NCI-H510A treated with DMSO at 0.1 percent for 48 hours (cell line): ENCODE data around the gene DTNB.
"Not testable (repeated sequence)": the region's sequence is repeated elsewhere in the genome, so short reads cannot be mapped to it uniquely, and the experiment has no call there.

Experiments used
- DNase-seq: peaks from one replicate; lab custom pipeline; 2025; lab: John Stamatoyannopoulos, UW

The DTNB gene

DNA sequence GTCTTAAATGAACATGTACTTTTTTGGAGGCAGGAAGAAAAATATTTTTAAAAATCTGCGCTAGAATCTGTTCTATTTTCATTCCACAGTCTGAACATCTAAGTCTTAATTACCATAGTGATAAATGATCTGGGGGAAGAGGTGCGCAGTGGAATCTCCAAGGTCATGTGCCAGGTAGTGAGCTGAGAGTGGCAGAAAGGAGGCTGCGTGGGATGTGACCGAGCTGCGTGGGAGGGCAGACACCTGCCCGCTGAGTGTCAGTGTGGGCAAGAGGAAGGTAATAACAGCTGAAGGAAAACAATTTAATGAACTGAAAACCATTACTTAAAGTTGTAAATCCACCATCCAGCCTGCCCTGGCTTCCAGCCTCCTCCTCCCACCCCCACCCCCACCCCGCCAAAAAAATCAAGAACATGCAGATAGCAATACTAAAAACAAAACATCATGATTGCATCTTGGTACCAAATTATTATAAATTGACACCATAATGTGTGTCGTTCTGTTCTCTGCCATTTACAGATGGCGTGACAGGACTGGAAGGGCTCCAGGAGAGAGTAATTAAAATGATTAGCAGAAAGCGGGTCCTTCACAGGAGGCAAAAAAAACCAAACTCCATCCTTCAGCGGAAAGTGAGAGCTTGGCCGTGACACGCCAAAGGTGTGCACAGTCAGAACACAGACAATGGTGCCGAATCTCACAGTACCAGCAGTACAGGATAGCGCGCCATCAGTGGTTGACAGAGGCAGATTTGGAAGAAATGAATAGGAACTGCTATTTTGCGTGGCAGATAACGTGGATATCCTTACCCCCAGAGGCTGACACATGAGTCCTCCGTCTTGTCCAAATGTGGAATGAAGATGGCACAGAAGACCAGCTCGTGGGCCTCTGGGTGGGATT, 11.4 kb upstream of the DTNB start:
- no peak for DNase-seq

DNA sequence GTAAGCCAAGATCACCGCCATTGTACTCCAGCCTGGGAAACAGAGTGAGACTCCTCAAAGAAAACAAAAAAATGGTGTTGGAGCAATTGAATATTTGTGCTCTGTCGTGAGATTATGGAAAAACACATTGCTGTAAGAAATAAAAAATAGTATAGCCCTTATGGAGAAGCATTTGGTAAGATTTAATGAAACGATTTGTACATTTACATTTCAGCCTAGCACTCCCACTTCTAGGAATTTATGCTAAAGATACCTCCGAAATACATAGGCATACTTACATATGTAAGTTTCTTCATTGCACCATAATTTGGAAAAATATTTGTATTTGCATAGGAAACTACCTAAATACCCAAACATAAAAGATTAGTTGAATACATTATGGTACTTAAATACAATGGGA, 8.7 kb upstream of the DTNB start:
- DNase-seq: no peak

DNA sequence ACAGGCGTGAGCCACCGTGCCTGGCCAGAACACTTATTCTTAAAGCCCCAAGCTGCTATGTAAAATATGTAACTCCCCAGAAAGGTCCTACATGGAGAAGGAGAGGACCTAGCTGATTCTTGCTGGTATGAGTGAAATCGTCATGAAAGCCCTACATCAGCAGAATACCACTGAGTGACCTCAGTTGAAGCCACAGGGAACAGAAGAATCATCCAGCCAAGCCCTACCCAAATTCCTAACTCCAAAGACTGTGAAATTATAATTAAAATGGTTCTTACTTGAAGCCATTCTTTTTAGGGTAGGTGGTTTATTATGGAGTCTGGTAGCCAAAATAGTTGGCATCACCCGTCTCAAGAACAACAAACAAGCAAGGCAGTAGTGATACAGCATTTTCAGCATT, 4.5 kb upstream of the DTNB start:
- no peak for DNase-seq

DNA sequence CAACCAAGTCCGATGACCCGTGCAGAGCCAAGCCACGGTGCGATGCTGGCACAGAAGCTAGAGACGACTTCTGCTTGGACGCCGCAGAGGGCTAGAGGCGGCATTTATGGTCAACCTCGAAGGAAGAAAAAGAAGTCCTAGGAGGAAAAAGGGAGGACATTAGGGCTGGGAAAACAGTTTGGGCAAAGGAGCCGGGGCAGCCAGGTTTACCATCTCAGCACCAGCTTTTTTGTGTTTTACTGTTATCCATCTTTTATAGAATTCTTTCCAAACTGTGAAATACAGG, 643 bp upstream of the DTNB start:
- DNase-seq: no peak

DNA sequence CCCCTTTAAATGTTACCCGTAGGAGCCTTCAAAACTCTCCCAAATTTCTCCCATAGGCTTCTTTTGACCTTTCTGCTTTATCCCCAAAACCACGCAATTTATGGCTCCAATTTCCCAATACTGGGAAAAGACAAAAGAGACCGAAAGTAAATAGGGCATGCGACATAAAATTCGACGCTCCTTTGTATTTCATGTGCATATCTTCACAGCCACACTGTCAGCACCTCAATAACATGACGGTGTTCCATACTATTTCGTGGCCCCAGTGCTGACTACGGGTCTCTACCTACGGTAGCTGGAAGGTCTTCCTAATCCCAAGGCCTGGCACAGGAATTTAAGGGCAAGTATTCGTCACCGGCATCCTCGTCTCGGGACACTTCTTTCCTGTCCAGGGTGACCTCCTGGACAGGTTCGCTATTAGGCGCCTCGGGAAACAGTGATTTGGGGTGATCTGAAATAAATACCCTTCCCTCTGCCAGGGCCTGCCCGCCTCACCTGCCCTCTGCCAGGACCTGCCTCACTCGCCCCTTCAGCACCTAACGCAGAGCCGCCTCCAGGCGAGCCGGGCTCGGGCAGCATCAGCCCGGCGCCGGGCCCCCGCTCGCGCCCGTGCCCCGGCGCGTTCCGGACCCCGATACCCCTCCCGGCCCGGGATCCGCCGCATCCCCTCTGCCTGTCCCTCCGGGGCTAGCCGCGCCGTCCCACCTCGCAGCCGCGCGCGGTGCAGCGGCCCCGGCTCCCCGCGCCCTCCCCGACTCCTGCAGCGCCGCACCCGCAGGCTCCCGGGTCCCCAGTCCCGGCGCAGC, 680 bp downstream of the DTNB start:
- peak; percentile 26 for DNase-seq

DNA sequence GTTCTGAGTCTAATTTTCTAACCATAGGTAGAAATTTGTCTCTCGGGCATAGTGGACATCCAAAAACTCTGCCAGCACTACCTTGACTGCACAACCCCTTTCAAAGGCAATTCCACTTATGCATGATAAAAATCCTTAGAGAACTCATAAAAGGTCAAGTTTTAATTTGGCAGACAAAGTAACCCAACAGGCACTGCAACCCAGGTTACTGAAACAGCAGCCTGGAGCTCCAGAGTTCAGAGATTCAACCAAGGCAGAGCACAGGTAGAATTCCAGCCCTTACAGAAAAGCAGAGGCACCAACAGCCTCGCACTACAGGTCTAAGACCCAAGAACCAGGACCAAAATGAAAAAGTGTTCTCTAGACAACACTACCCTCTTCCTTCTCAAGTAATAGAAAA, 1.8 kb downstream of the DTNB start:
- no peak for DNase-seq

GRCh38 chr2:25669520-25669919, 3.9 kb downstream of the DTNB start:
- no peak for DNase-seq

DNA sequence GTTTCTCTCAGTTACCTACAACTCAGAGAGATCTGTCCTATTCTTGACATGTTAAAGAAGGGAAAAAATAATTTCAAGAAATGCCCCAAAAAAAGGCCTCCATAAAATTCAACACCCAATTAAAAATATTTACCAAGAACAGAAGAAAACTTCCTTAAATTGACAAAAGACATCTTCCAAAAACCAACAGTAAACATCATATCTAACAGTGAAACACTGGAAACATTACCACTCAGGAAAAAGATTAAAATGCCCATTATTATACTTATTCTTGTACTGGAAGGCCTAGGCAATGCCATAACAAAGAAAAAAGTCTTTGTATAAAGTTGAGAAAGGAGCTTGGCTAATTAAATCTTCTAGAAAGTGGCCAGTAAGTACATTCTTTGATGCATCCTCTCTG, 7.2 kb downstream of the DTNB start:
- no peak for DNase-seq

- not testable (repeated sequence) for DNase-seq
Observed at GRCh38 chr2:25665429-25665828, 7.9 kb downstream of the DTNB start.

GRCh38 chr2:25664965-25665307, 8.4 kb downstream of the DTNB start:
- no peak for DNase-seq

DNA sequence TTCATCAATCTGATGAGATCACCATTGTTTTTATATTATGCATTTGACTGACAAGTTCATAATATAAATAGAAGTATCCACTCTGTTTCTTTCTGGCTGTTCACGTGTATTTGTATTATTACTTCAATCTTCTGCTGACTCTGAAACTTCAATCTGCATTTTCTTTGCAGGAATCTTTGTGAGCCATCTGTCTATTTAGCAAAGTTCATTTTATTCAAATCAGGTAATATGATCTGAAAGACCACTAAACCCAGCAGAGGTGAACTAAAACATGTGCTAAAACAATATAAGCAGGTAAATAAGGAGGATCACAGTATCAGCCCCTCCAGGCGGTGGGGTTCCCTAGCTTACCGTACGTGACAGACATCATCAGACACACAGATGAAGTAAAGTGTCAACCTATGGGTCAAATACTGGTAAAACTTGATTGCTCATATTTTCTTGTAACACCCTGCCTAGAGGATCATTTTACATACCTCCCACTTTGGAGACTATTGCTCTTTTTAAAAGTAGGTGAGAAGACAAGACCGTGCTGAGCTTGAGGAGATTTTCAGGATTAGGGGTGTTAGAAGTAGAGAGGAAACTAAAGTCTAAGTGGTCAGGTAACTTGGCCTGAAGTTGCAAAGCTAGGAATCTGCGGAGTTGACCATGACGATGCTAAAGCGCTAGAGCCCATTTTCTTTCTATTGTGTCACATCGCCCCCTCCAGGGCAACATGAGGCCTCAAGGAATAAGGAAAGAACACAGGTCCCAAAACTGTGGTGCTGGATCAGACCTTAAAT, 9.0 kb downstream of the DTNB start:
- no peak for DNase-seq

DNA sequence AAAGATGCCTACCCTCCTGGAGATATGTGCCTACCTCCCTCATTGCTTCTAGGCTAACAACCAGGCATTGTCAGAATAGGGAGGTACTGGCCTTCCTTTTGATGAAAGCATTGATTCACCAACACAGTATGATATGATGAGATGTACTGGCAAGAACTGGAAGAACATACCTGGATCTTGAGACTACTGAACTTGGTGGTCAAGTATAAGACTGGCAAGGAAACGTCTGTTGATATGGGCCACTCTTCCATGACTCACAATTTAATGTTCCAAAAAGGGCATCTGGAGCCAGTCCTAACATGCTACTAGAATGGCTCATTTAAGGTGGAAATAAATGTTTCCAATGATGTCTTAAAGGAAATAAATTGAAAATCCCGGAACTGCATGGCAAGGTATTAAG, 18.1 kb downstream of the DTNB start:
- DNase-seq: no peak

GRCh38 chr2:25654801-25655200, 18.6 kb downstream of the DTNB start:
- DNase-seq: no peak

DNA sequence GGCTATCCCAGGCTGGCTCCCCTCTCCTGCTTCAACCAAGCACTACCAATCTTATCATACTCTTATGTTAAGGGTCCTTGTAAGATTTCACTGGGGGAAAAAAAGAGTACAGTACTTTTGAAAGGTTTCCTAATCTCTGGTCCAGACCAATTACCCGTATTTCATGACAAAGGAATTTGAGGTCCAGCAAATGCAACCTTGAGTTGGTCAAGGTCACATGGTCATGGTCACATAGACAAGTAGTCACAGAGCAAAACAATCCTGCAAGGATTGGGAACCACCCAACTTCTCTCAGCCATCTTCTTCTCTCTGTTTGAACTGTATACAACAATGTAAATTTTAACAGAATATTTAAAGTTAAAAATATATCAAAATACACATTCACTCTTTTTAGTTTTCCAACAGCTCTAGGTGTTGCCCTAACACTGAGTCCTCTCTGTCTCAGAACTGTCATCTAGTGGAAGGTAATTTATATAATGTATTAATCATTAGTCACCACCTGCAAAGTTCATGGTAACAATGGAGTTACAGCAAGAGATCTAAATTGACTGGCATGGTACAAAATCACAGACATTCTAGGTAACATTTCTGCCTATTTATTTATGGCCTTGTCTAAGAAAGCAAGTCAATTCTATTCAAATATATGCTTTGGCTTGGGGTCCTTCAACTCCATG, 21.5 kb downstream of the DTNB start:
- no peak for DNase-seq

DNA sequence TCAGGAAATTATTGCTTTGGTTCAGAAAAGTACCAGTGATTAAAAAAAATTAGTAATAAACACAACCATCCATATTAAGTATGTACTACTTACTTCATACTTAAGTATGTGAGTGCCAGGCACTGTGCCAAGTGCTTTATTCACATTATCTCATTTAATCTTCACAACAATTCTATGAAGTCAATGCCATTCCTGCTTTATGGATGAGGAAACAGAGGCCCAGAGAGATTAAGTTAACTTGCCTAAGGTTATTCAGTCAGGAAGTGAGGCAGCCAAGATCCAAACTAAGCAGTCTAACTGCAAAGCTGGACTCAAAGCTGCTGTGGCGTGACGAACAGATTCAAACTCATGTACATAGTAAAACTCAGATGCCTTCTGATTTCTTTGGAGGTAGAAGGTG, 22.3 kb downstream of the DTNB start:
- no peak for DNase-seq

- DNase-seq: no peak
Observed at GRCh38 chr2:25650256-25650655, 23.1 kb downstream of the DTNB start.

- no peak for DNase-seq
Observed at GRCh38 chr2:25649786-25650185, 23.6 kb downstream of the DTNB start.

GRCh38 chr2:25642298-25642697, 31.1 kb downstream of the DTNB start:
- DNase-seq: no peak

DNA sequence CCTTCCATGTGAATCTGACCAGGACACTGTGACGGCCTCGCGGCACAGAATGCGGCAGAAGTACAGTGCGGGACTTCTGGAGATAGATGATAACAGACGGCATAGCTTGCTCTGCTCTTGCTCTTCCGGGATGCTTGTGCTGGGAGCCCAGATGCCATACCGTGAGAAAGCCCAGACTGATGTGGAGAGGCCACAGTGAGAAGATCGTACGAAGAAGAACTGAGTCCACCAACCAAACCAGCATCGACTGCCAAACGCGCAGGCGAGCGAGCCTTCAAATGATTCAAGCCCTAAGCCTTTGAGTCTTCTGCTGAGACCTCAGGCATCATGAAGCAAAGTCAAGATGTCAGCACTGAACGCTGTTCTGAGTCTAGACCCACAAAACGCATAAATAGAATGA, 33.7 kb downstream of the DTNB start:
- no peak for DNase-seq

GRCh38 chr2:25639131-25639530, 34.2 kb downstream of the DTNB start:
- DNase-seq: no peak

GRCh38 chr2:25635797-25636196, 37.6 kb downstream of the DTNB start:
- no peak for DNase-seq

GRCh38 chr2:25633801-25634200, 39.6 kb downstream of the DTNB start:
- not testable (repeated sequence) for DNase-seq
